GM12878 (cell line): ENCODE data around the gene RSPH1. TPM values are rescaled to one million over a fixed set of nuclear protein-coding genes. Genes with fewer than 3 reads are reported as not detected.

Source experiments
- ATAC-seq: fragments of 200-7000 bp; cut with Tn5 transposase; 3 replicates; pipeline ENCODE4 v1.9.1; 2020; ENCODE audit warnings: mild to moderate bottlenecking, moderate library complexity
- BruUV-seq: library from RNA; stranded (reverse); fragments of 400-500 nt; replicated peaks from 2 replicates; lab custom pipeline; 2021; lab: Mats Ljungman, UMichigan
- CTCF ChIA-PET: fragments of 300-600 bp; sonication (Branson Sonifier 250); formaldehyde crosslinking; extraction: SDS; loops from one replicate; lab custom pipeline; 2021; ENCODE audit warnings: inconsistent platforms; lab: Yijun Ruan, JAX
- POLR2A ChIA-PET: fragments of 350-600 bp; formaldehyde crosslinking; extraction: SDS; loops from one replicate; lab custom pipeline; 2021; ENCODE audit warnings: inconsistent platforms; lab: Charles Lee
- RAD21 ChIA-PET: fragments of 300-600 bp; sonication (Branson Sonifier 250); formaldehyde crosslinking; loops from one replicate; lab custom pipeline; 2023; ENCODE audit warnings: antibody characterized with exemption; ENCODE audit not compliant: unreplicated experiment; lab: Charles Lee
- SMC1A ChIA-PET: fragments of 300-600 bp; sonication (Branson Sonifier 250); formaldehyde crosslinking; loops from one replicate; lab custom pipeline; 2023; ENCODE audit not compliant: unreplicated experiment, uncharacterized antibody; lab: Charles Lee
- DNase-seq: peaks from one replicate; pipeline ENCODE4 v3.0.0-alpha.2; 2011; ENCODE audit warnings: low read depth, low spot score
- FAIRE-seq: peaks from 3 replicates; lab custom pipeline; 2011; peaks lifted over from hg19 to GRCh38; lab: Jason Lieb, UNC
- H2AFZ ChIP-seq: 2 replicates; pipeline ENCODE4 v1.6.0; 2011; ENCODE audit warnings: low read depth, low read length, control low read depth; ENCODE audit not compliant: control insufficient read depth
- H3K27ac ChIP-seq: 2 replicates; pipeline ENCODE4 v1.5.1; 2011; ENCODE audit warnings: control low read depth; ENCODE audit not compliant: control insufficient read depth, insufficient read depth
- H3K27me3 ChIP-seq, 2 experiments: replicated peaks in 1 of 2; 2 replicates each; pipeline versions ENCODE4 v1.6.0 to v1.6.1; 2011; ENCODE audit warnings: low read length in 1 of 2; ENCODE audit not compliant: control insufficient read depth in 2 of 2, insufficient read depth in 2 of 2
- H3K36me3 ChIP-seq, 2 experiments: 2 replicates each; pipeline ENCODE4 v1.5.1; 2011; ENCODE audit warnings: low read length in 1 of 2; ENCODE audit not compliant: control insufficient read depth in 2 of 2, insufficient read depth in 2 of 2
- H3K4me1 ChIP-seq: 2 replicates; pipeline ENCODE4 v1.6.1; 2011; ENCODE audit warnings: mild to moderate bottlenecking, low read length, moderate library complexity, mixed read lengths; ENCODE audit not compliant: control insufficient read depth, insufficient read depth
- H3K4me2 ChIP-seq: 2 replicates; pipeline ENCODE4 v1.6.0; 2011; ENCODE audit warnings: control low read depth; ENCODE audit not compliant: control insufficient read depth, insufficient read depth
- H3K4me3 ChIP-seq: fragments of 200-600 bp; sonication (generic); 2 replicates; pipeline ENCODE4 v1.5.1; 2016
- H3K79me2 ChIP-seq: 2 replicates; pipeline ENCODE4 v1.6.0; 2011; ENCODE audit warnings: low read length; ENCODE audit not compliant: control insufficient read depth, insufficient read depth
- H3K9ac ChIP-seq: 2 replicates; pipeline ENCODE4 v1.8.0; 2011; ENCODE audit warnings: low read length, control low read depth, mixed read lengths; ENCODE audit not compliant: control insufficient read depth, insufficient read depth
- H3K9me3 ChIP-seq: replicated peaks from 3 replicates; pipeline ENCODE4 v1.5.1; 2011; ENCODE audit warnings: mild to moderate bottlenecking, low read length; ENCODE audit not compliant: control insufficient read depth, insufficient read depth
- H4K20me1 ChIP-seq: 2 replicates; pipeline ENCODE4 v1.6.0; 2011; ENCODE audit not compliant: control insufficient read depth, insufficient read depth
- ATF3 ChIP-seq: IDR thresholded peaks from 2 replicates; pipeline ENCODE4 v1.6.1; 2011; ENCODE audit warnings: low read depth, mild to moderate bottlenecking, low read length, moderate library complexity, borderline replicate concordance; ENCODE audit errors: extremely low read depth
- GABPA ChIP-seq: IDR thresholded peaks from 2 replicates; pipeline ENCODE4 v1.6.1; 2014; ENCODE audit warnings: antibody characterized with exemption, low read depth, mild to moderate bottlenecking, inconsistent platforms
- GATAD2B ChIP-seq: fragments of 450-650 bp; conservative IDR thresholded peaks from 2 replicates; pipeline ENCODE4 v1.6.1; 2017; ENCODE audit warnings: low read depth, mild to moderate bottlenecking, moderate library complexity
- PBX3 ChIP-seq: IDR thresholded peaks from 2 replicates; pipeline ENCODE4 v1.6.1; 2011; ENCODE audit warnings: mild to moderate bottlenecking, low read depth, low read length, moderate library complexity; ENCODE audit not compliant: insufficient replicate concordance
- PKNOX1 ChIP-seq: fragments of 450-650 bp; IDR thresholded peaks from 2 replicates; pipeline ENCODE4 v1.6.1; 2016; ENCODE audit warnings: mild to moderate bottlenecking
- SKIL ChIP-seq: fragments of 450-650 bp; IDR thresholded peaks from 2 replicates; pipeline ENCODE4 v1.6.1; 2017; ENCODE audit warnings: mild to moderate bottlenecking, low read depth, inconsistent platforms; ENCODE audit not compliant: poor library complexity, severe bottlenecking
- SMARCA5 ChIP-seq: fragments of 450-650 bp; IDR thresholded peaks from 2 replicates; pipeline ENCODE4 v1.6.1; 2017; ENCODE audit warnings: mild to moderate bottlenecking
- ZZZ3 ChIP-seq: IDR thresholded peaks from 2 replicates; pipeline ENCODE4 v1.6.1; 2011; ENCODE audit warnings: low read depth; ENCODE audit not compliant: control insufficient read depth, insufficient read length
- WGBS: methylation state at CpG from one replicate; pipeline ENCODE4 v1.1.6; 2016; ENCODE audit warnings: low lambda C conversion rate; ENCODE audit not compliant: insufficient replicate concordance, insufficient coverage; ENCODE audit errors: missing lambda C conversion rate; 5-methylcytosine and 5-hydroxymethylcytosine counted together
- in situ Hi-C: fragments of 300-500 bp; cut with MboI; formaldehyde crosslinking; loops from 9 replicates; pipeline ENCODE4 v1.14.3; 2018; ENCODE audit warnings: mixed read lengths
- intact Hi-C: fragments of 100-400 bp; cut with micrococcal nuclease; formaldehyde crosslinking; loops from one replicate; pipeline ENCODE4 v1.14.2; 2022; ENCODE audit not compliant: unreplicated experiment
- polyA plus RNA-seq, 11 experiments: library from polyadenylated mRNA; depleted of rRNA in 4 of 11; unstranded in 6 of 11; stranded (reverse) in 5 of 11; fragments of >200 nt; fragmentation: Nextera tagmentation in 4 of 11; fragmentation: Illumina TruSeq in 1 of 11; extraction: Ambion mirVana in 4 of 11; extraction: Trizol in 1 of 11; gene quantifications; 1 replicate in 1 of 11; 2 replicates in 10 of 11; pipeline versions ENCODE4 v1.2.1 to v1.2.3, GENCODE V29; 2011 to 2016; ENCODE audit warnings: inconsistent platforms in 2 of 11, missing spikeins in 2 of 11, low read depth in 1 of 11
- total RNA-seq, 4 experiments: library from RNA; depleted of rRNA in 3 of 4; stranded (reverse); fragments of >200 nt in 3 of 4; fragmentation: Illumina TruSeq in 1 of 4; extraction: Trizol in 1 of 4; gene quantifications; 2 replicates each; pipeline versions ENCODE4 v1.2.1 to v1.2.3, GENCODE V29; 2013 to 2021

RSPH1 gene
- total and polyA plus RNA-seq, 10 of the 15 experiments (the other 5 are each of a cell fraction or from before 2014, with no cell fraction given) = 0.11 to 1.4 (median 0.38) TPM

GRCh38 chr21:42507418-42507817, 11.4 kb upstream of the RSPH1 start:
- intact Hi-C loops = no loop called here
- ChIA-PET SMC1A (interaction anchor here (0.9 to 2.5 kb wide), 3 partner anchors 29 to 42 kb away, joined by 3 to 9 read pairs (median 4); no protein-coding TSS in a partner anchor), POLR2A (no interaction called here), RAD21 (no interaction called here), CTCF (interaction anchor here (1.8 to 2.6 kb wide), 2 partner anchors 17 to 19 kb away, joined by 3 to 8 read pairs; no protein-coding TSS in a partner anchor)
- in situ Hi-C loops = no loop called here
- DNase-seq (no peak), ATAC-seq (no peak), FAIRE-seq (no peak)
- no peak overlapping the region for H3K4me2 ChIP-seq
- peaks cover 28% of the 10 kb centered on the region for H3K4me1 ChIP-seq
- no peaks in the 10 kb centered on the region for H3K79me2 ChIP-seq
- no peaks in the 10 kb centered on the region for H3K27me3 ChIP-seq
- H3K36me3 ChIP-seq = no peaks in the 10 kb centered on the region
- TF ChIP-seq PBX3 = no peak
- no peak for TF ChIP-seq GATAD2B
- no peak for TF ChIP-seq ZZZ3
- TF ChIP-seq ATF3 = no peak
- no peak for TF ChIP-seq GABPA
- no peak for TF ChIP-seq SMARCA5
- TF ChIP-seq PKNOX1 = no peak
- TF ChIP-seq SKIL = no peak
- H3K9me3 ChIP-seq = no peaks in the 10 kb centered on the region
- H3K27ac ChIP-seq = no peak overlapping the region
- WGBS = 97% methylated on average over 4 of the region's 4 CpGs
- no TSS peak for BruUV-seq
- no peak overlapping the region for H3K9ac ChIP-seq
- no peak overlapping the region for H2AFZ ChIP-seq
- no peak overlapping the region for H3K4me3 ChIP-seq
- H4K20me1 ChIP-seq = no peaks in the 10 kb centered on the region
